Occipital lobe (tissue), 3 donors: Measurements from ENCODE around the gene PYDC1. TPM values are rescaled to one million over a fixed set of nuclear protein-coding genes. Genes with fewer than 3 reads are reported as not detected.
"Not testable (repeated sequence)": the region's sequence is repeated elsewhere in the genome, so short reads cannot be mapped to it uniquely, and the experiment has no call there.

ENCODE experiments used
- DNase-seq: peaks from one replicate; lab custom pipeline; 2025; lab: John Stamatoyannopoulos, UW
- small RNA-seq: library from RNA; depleted of rRNA; stranded (forward); fragments of <200 nt; gene quantifications from one replicate; pipeline ENCODE3, GENCODE V24; 2014
- total RNA-seq: library from RNA; depleted of rRNA; stranded (reverse); fragments of >200 nt; gene quantifications from one replicate; pipeline ENCODE4 v1.2.3, GENCODE V29; 2014

The PYDC1 gene
- total RNA-seq, 1 donor from 2014 or later: 0.78 TPM

- DNase-seq: peak; percentile 86
Observed at GRCh38 chr16:31179747-31180459, 37.0 kb downstream of the PYDC1 start, which contains the start of gene FUS. Gene FUS (plus strand): TSS chr16:31180139. CDS start chr16:31180215, 76 bp downstream.

GRCh38 chr16:31179219-31179746 lies 37.7 kb downstream of the PYDC1 start:
- no peak for DNase-seq

GRCh38 chr16:31177136-31177535 lies 39.8 kb downstream of the PYDC1 start:
- no peak for DNase-seq

GRCh38 chr16:31170048-31170447 lies 46.9 kb downstream of the PYDC1 start:
- not testable (repeated sequence) for DNase-seq

- no peak for DNase-seq
Observed at GRCh38 chr16:31168848-31169247, 48.1 kb downstream of the PYDC1 start.

- no peak for DNase-seq
Observed at GRCh38 chr16:31167315-31167714, 49.6 kb downstream of the PYDC1 start.

Small RNAs within 50 kb of the gene (small RNA-seq; reads per million reads assigned to genes)
- gene NDUFA3P6: not detected

Other genes starting within 250 kb of the PYDC1 start
- gene HSD3B7, start 231.9 kb downstream of the PYDC1 start, total RNA-seq: 2.5 TPM
- gene STX1B, start 206.5 kb downstream of the PYDC1 start, total RNA-seq: 12.0 TPM
- gene STX4, start 183.6 kb downstream of the PYDC1 start, total RNA-seq: 11.5 TPM
- gene ZNF668, start 142.9 kb downstream of the PYDC1 start, total RNA-seq: 5.3 TPM
- gene ZNF646, start 142.7 kb downstream of the PYDC1 start, total RNA-seq: 16.5 TPM
- gene PRSS53, start 128.2 kb downstream of the PYDC1 start, total RNA-seq: 2.2 TPM
- 30.7 TPM for gene VKORC1, start 122.3 kb downstream of the PYDC1 start, total RNA-seq
- gene BCKDK, start 108.7 kb downstream of the PYDC1 start, total RNA-seq: 12.6 TPM
- 41.2 TPM for gene KAT8, start 99.5 kb downstream of the PYDC1 start, total RNA-seq
- gene PRSS8, start 81.4 kb downstream of the PYDC1 start, total RNA-seq: not detected
- not detected for gene PRSS36, start 67.1 kb downstream of the PYDC1 start, total RNA-seq
- 50.4 TPM for gene FUS, start 37.0 kb downstream of the PYDC1 start, total RNA-seq
- gene PYCARD, start 14.4 kb downstream of the PYDC1 start, total RNA-seq: 6.6 TPM
- 2.3 TPM for gene TRIM72, start 3.0 kb downstream of the PYDC1 start, total RNA-seq
- 4.7 TPM for gene ITGAM, start 42.8 kb upstream of the PYDC1 start, total RNA-seq
- gene ITGAX, start 138.0 kb upstream of the PYDC1 start, total RNA-seq: 1.6 TPM
- gene ITGAD, start 176.2 kb upstream of the PYDC1 start, total RNA-seq: not detected
- gene COX6A2, start 211.2 kb upstream of the PYDC1 start, total RNA-seq: not detected
- gene ZNF843, start 225.7 kb upstream of the PYDC1 start, total RNA-seq: 0.94 TPM
- gene ARMC5, start 242.4 kb upstream of the PYDC1 start, total RNA-seq: 8.4 TPM